GM19395 (cell line): ENCODE data around the gene PPHLN1.
A peak's percentile ranks its signal among the peaks of the same experiment; 100 is the strongest.

Source experiments
- ATAC-seq: cut with Tn5 transposase; IDR thresholded peaks from one replicate; pipeline ENCODE4 v1.9.1; 2021; ENCODE audit warnings: mild to moderate bottlenecking, moderate library complexity; ENCODE audit not compliant: unreplicated experiment

The PPHLN1 gene

GRCh38 chr12:42475106-42475505 is 149.1 kb downstream of the PPHLN1 start:
- peak; percentile 48 for ATAC-seq

- ATAC-seq: no peak
These were observed 152.0 kb downstream of the PPHLN1 start for GRCh38 chr12:42477941-42478340.

- ATAC-seq: no peak
These were observed 155.4 kb downstream of the PPHLN1 start for GRCh38 chr12:42481368-42481767.

- ATAC-seq: peak; percentile 0
These were observed 156.2 kb downstream of the PPHLN1 start for GRCh38 chr12:42482041-42482747.

- peak; percentile 70 for ATAC-seq
These were observed 157.0 kb downstream of the PPHLN1 start for GRCh38 chr12:42482748-42483520.

GRCh38 chr12:42483521-42483790 is 157.5 kb downstream of the PPHLN1 start:
- ATAC-seq: peak; percentile 37

GRCh38 chr12:42484996-42485395 is 159.0 kb downstream of the PPHLN1 start:
- no peak for ATAC-seq

GRCh38 chr12:42485823-42486222 is 159.9 kb downstream of the PPHLN1 start:
- no peak for ATAC-seq

- ATAC-seq: no peak
These were observed 160.4 kb downstream of the PPHLN1 start for GRCh38 chr12:42486407-42486806.

- no peak for ATAC-seq
These were observed 164.4 kb downstream of the PPHLN1 start for GRCh38 chr12:42490261-42490842.
